ENCODE results near the gene SYCP2. TPM values are rescaled to one million over a fixed set of nuclear protein-coding genes. Genes with fewer than 3 reads are reported as not detected.

Gene SYCP2
- total and polyA plus RNA-seq, 2 of the 8 experiments (the other 6 are each of a cell fraction or from before 2014, with no cell fraction given): 0.02 to 0.50 TPM

GRCh38 chr20:59925899-59926298, 7.5 kb downstream of the SYCP2 start:
- H4K91ac ChIP-seq (replicated peaks; ENCODE audit: insufficient read length, low read length): no peak overlapping the region
- no peaks in the 10 kb centered on the region for H3K79me1 ChIP-seq (ENCODE audit: low read depth, low read length)
- DNase-seq (ENCODE audit: low read depth in 1 of 2, low spot score in 2 of 2) (no peak), FAIRE-seq (no peak)
- H3K4me2 ChIP-seq (ENCODE audit: insufficient read depth in 1 of 2, low read depth in 2 of 2, low read length in 2 of 2): no peak overlapping the region
- H2BK5ac ChIP-seq (ENCODE audit: low read depth, low read length): no peak overlapping the region
- H2BK12ac ChIP-seq (ENCODE audit: low read depth, low read length): no peak overlapping the region
- TF ChIP-seq EGR1 (IDR thresholded peaks at IDR 0.05; ENCODE audit: borderline replicate concordance, low read depth, low read length): no peak
- TF ChIP-seq POLR2A (IDR thresholded peaks at IDR 0.05; ENCODE audit: control extremely low read depth in 1 of 2, low read depth in 2 of 2, low read length in 2 of 2): no peak
- no peak for TF ChIP-seq SAP30 (IDR thresholded peaks at IDR 0.05; ENCODE audit: insufficient read depth, insufficient replicate concordance, low read length)
- TF ChIP-seq CBX8 (IDR thresholded peaks at IDR 0.05; ENCODE audit: borderline replicate concordance, low read depth, low read length): no peak
- TF ChIP-seq NRF1 (IDR thresholded peaks at IDR 0.05; ENCODE audit: low read depth, low read length): no peak
- no peak for TF ChIP-seq POU5F1 (IDR thresholded peaks at IDR 0.05; ENCODE audit: low read depth, low read length)
- TF ChIP-seq KDM1A (IDR thresholded peaks at IDR 0.05; ENCODE audit: borderline replicate concordance, low read length): no peak
- no peak for TF ChIP-seq CHD2 (IDR thresholded peaks at IDR 0.05; ENCODE audit: low read length)
- no peak for TF ChIP-seq TAF1 (IDR thresholded peaks at IDR 0.05; ENCODE audit: low read depth, low read length)
- H2BK20ac ChIP-seq (ENCODE audit: low read length): no peak overlapping the region
- H3K9ac ChIP-seq (replicated peaks in 1 of 4; ENCODE audit: extremely low read depth in 1 of 4, low read depth in 3 of 4, low read length in 3 of 4): no peak overlapping the region
- no peak overlapping the region for H4K5ac ChIP-seq (ENCODE audit: insufficient read length, low read depth, low read length)
- no peaks in the 10 kb centered on the region for H3K36me3 ChIP-seq (ENCODE audit: control insufficient read depth in 2 of 4, insufficient read depth in 4 of 4, low read length in 3 of 4)
- POLR2A ChIA-PET (ENCODE audit: partially characterized antibody): no interaction called here
- no peak overlapping the region for H3K4me3 ChIP-seq (ENCODE audit: extremely low read depth in 1 of 4, insufficient read depth in 2 of 4, low read depth in 3 of 4, low read length in 4 of 4)
- no peaks in the 10 kb centered on the region for H3K4me1 ChIP-seq (replicated peaks in 1 of 4; ENCODE audit: control insufficient read depth in 3 of 4, insufficient read depth in 4 of 4, low read length in 3 of 4)
- H4K20me1 ChIP-seq (replicated peaks in 1 of 2; ENCODE audit: control insufficient read depth in 1 of 2, insufficient read depth in 2 of 2, low read length in 2 of 2): no peaks in the 10 kb centered on the region
- CTCF ChIA-PET (ENCODE audit: partially characterized antibody): no interaction called here
- H3K79me2 ChIP-seq (ENCODE audit: control insufficient read depth in 1 of 2, insufficient read depth in 2 of 2, low read length in 2 of 2): no peaks in the 10 kb centered on the region
- no peaks in the 10 kb centered on the region for H3K9me3 ChIP-seq (ENCODE audit: insufficient read depth in 2 of 2, low read depth in 1 of 2, low read length in 1 of 2)
- H3K27me3 ChIP-seq (replicated peaks in 1 of 4; ENCODE audit: control insufficient read depth in 3 of 4, extremely low read depth in 1 of 4, insufficient read depth in 3 of 4, low read length in 3 of 4): peaks cover 0 to under 1% (median 0%) of the 10 kb centered on the region in 4 experiments; a peak in 1 of 7 replicates
- H2AK5ac ChIP-seq (ENCODE audit: low read depth, low read length): no peak overlapping the region
- H3K14ac ChIP-seq (ENCODE audit: insufficient read length): no peak overlapping the region
- no peak overlapping the region for H2AFZ ChIP-seq (ENCODE audit: low read length)
- H3K23me2 ChIP-seq (ENCODE audit: low read depth, low read length): no peaks in the 10 kb centered on the region
- no peak overlapping the region for H3K18ac ChIP-seq (ENCODE audit: extremely low read depth, low read length)
- no peak overlapping the region for H3K23ac ChIP-seq (ENCODE audit: insufficient read length)
- H2BK15ac ChIP-seq (ENCODE audit: low read length): no peak overlapping the region
- no peak overlapping the region for H4K8ac ChIP-seq (ENCODE audit: extremely low read depth, insufficient read depth, low read length)
- no peak overlapping the region for H3K27ac ChIP-seq (ENCODE audit: low read depth, low read length)
- H3K4ac ChIP-seq (replicated peaks; ENCODE audit: insufficient read length, low read depth, low read length): no peak overlapping the region
- H3K56ac ChIP-seq (replicated peaks; ENCODE audit: insufficient read length, low read depth, low read length): no peak overlapping the region
- H2BK120ac ChIP-seq (replicated peaks; ENCODE audit: low read depth, low read length): no peak overlapping the region

Measured in H1 (cell line).